Nephron progenitor cell (in vitro differentiated cells): ENCODE data around the gene EMILIN3.
A peak's percentile ranks its signal among the peaks of the same experiment; 100 is the strongest.

Experiments
- DNase-seq: peaks from one replicate; pipeline ENCODE4 v3.0.0; 2021
- H3K27ac Mint-ChIP-seq: 2 replicates; pipeline ENCODE4 v1.8.0; 2021; ENCODE audit warnings: mild to moderate bottlenecking, moderate library complexity, mixed read lengths
- H3K27me3 Mint-ChIP-seq: 2 replicates; pipeline ENCODE4 v1.8.0; 2021; ENCODE audit warnings: mild to moderate bottlenecking, low read depth, mixed read lengths; ENCODE audit not compliant: poor library complexity
- H3K36me3 Mint-ChIP-seq: 2 replicates; pipeline ENCODE4 v1.8.0; 2021; ENCODE audit warnings: low read depth, mixed read lengths
- H3K4me1 Mint-ChIP-seq: 2 replicates; pipeline ENCODE4 v1.8.0; 2021; ENCODE audit warnings: mixed read lengths
- H3K4me3 Mint-ChIP-seq: 2 replicates; pipeline ENCODE4 v1.8.0; 2021; ENCODE audit warnings: mild to moderate bottlenecking, moderate library complexity, mixed read lengths
- H3K9me3 Mint-ChIP-seq: 2 replicates; pipeline ENCODE4 v1.8.0; 2021; ENCODE audit warnings: mild to moderate bottlenecking, moderate library complexity, mixed read lengths
- TF ChIP-seq, protein P1 (sequence below): fragments of 200-600 bp; sonication (generic); IDR thresholded peaks from 2 replicates; pipeline ENCODE4 v1.5.0; 2021; ENCODE audit warnings: antibody characterized with exemption

Gene EMILIN3

DNA sequence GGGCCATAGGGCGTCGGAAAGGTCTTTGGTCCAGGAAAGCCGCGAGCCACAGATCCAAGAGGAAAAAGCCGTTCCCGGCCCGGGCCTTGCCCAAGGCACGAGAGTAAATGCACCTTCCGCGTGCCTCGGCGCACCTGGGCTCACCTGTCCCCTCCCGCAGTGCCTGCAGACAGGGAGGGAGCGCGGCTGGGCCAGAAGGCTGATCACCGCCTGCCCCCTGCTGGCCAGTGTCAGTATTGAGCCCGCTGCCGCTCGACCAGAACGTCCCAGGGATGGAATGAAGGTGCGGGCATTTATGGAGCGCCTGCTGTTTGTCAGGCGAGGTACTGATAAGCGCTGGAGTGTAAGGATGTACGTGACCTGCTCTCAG is 26.7 kb downstream of the EMILIN3 start:
- DNase-seq, result peak; percentile 91
- peaks cover 33% of the 10 kb centered on the region for H3K4me1 Mint-ChIP-seq
- TF ChIP-seq, protein P1, sequence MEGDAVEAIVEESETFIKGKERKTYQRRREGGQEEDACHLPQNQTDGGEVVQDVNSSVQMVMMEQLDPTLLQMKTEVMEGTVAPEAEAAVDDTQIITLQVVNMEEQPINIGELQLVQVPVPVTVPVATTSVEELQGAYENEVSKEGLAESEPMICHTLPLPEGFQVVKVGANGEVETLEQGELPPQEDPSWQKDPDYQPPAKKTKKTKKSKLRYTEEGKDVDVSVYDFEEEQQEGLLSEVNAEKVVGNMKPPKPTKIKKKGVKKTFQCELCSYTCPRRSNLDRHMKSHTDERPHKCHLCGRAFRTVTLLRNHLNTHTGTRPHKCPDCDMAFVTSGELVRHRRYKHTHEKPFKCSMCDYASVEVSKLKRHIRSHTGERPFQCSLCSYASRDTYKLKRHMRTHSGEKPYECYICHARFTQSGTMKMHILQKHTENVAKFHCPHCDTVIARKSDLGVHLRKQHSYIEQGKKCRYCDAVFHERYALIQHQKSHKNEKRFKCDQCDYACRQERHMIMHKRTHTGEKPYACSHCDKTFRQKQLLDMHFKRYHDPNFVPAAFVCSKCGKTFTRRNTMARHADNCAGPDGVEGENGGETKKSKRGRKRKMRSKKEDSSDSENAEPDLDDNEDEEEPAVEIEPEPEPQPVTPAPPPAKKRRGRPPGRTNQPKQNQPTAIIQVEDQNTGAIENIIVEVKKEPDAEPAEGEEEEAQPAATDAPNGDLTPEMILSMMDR, result peak; percentile 99
- no peaks in the 10 kb centered on the region for H3K9me3 Mint-ChIP-seq
- H3K4me3 Mint-ChIP-seq, result peak overlapping the region; percentile 83
- H3K27me3 Mint-ChIP-seq, result peaks cover 17% of the 10 kb centered on the region
- H3K36me3 Mint-ChIP-seq, result no peaks in the 10 kb centered on the region
- no peak overlapping the region for H3K27ac Mint-ChIP-seq

DNA sequence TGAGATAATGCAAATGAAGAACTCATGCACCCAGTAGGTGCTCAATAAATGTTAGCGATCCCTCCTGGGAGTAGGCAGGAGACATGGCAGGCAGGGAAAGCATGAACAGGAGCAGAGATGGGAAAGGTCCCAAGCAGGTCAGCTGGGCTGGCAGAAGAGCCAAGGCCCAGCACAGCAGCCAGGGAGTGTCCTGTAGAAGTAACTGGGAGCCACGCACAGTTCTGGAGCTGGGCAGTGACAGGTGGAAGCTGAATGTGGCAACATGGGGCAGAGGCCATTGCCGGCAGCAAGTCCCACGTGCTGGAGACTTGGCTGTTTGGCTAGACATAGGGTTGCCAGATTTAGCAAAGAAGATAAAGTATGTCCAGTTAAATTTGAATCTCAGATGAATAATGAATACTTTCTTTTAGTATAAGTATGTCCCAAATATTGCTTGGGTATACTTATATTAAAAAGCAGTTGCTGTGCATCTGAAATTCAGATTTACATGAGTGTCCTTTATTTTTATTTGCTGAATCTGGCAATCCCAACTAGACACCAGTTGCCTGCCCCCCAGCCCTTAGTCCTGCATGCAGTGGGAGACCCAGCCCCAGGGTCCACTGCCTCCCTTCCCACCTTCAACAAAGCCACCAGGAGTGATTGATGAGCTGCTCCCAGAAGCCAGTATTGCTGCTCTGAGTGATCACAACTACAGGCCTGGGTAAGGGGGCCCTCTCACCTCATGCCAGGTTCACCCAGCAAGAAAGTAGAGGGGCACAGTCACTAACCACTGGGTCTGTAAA is 29.7 kb downstream of the EMILIN3 start:
- TF ChIP-seq, protein P1, result no peak
- DNase-seq, result no peak
- Mint-ChIP-seq H3K27ac (no peak overlapping the region), H3K4me3 (no peak overlapping the region), H3K9me3 (no peaks in the 10 kb centered on the region), H3K4me1 (peaks cover 26% of the 10 kb centered on the region), H3K36me3 (no peaks in the 10 kb centered on the region), H3K27me3 (peaks cover 22% of the 10 kb centered on the region)

DNA sequence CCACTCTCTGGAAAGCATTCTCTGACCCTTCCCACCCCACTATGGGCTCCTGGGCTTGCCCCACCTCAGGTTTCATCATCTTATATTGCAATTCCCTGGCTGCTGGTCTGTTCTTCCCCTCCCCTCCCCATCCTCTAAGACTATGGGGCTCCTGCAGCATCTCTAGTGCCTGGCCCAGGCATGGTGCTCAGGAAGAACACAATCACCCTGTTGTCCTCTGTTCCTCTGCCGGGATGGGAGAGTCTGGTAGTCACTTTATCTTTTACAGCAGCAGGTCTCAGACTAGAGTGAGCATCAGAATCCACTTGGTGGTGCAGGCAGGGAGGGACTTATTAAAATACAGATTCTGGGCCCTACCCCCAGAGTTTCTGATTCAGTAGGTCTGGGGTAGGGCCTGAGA is 31.0 kb downstream of the EMILIN3 start:
- DNase-seq, result no peak
- no peak overlapping the region for H3K27ac Mint-ChIP-seq

DNA sequence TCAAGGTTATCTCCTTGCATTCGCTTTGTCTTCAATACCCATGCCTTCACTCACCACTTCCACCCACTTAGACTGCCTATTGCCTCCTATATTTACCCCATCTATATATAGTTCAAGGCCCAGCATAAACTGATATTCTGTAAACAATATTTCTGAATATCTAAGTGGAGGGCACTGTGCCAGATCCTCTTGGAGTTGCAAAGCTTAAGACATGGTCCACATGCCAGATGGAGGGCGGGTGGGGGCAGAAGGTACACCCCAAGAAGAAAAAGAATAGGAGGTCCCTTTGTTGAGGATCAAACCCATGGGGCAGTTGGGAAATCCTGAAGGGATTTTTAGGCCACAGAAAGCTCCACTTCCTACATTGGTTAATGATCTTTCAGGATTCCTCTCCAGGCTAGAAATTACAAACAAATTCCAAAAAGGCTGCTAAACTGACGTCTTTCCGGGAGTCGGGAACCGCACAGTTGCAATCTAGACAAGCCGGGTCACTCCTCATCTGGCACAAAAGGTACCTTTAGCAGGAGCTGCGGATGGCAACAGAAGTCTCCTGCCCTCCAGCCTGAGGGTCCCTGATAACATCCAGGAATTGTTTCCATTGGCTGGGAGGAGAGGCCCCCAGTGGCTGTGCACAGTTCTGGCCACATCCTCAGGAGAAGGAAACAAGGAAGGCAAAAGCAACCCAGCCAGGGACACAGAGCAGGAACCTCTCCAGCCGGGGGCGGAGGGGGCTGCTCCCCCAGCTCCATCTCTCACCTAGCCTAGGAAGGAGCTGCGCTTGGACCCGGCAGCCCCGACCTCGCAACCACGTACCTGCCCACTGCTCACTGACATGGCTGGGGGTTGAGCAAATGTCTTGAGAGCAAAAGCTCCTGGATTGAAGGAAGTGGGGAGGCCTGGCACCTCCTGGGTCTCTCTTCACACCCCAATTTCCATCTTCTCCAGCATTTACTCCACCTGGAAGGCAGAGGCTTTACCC is 31.9 kb downstream of the EMILIN3 start:
- TF ChIP-seq, protein P1, result no peak
- Mint-ChIP-seq H3K27me3 (peaks cover 29% of the 10 kb centered on the region), H3K9me3 (no peaks in the 10 kb centered on the region), H3K4me3 (no peak overlapping the region), H3K27ac (no peak overlapping the region), H3K36me3 (no peaks in the 10 kb centered on the region), H3K4me1 (peaks cover 22% of the 10 kb centered on the region)
- DNase-seq, result no peak

More for the DNA sequence above, 31.0 kb downstream of the EMILIN3 start:
- TF ChIP-seq, protein P1, result no peak
- Mint-ChIP-seq H3K4me3 (no peak overlapping the region), H3K9me3 (no peaks in the 10 kb centered on the region), H3K27me3 (peaks cover 25% of the 10 kb centered on the region), H3K36me3 (no peaks in the 10 kb centered on the region), H3K4me1 (peaks cover 26% of the 10 kb centered on the region)

DNA sequence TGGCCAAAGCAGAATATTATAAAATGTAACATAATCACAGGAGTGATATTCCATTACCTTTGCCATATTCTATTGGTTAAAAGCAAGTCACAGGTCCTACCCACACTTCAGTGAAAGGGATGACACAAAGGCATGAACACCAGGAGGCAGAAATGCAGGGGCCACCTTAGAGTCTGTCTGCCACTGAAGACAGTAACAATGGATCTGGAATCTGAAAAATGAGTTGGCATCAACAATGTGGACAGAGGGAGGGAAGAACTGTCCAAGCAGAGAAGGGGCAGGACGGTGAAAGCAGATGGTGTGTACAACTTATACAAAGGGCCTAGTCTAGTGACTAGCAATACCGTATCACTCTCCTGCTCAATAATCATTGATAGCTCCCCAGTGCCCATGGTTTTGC is 32.6 kb downstream of the EMILIN3 start:
- no peak for DNase-seq
- no peak overlapping the region for H3K4me3 Mint-ChIP-seq
- TF ChIP-seq, protein P1, result no peak
- H3K27me3 Mint-ChIP-seq, result peaks cover 25% of the 10 kb centered on the region
- peaks cover 24% of the 10 kb centered on the region for H3K4me1 Mint-ChIP-seq
- H3K9me3 Mint-ChIP-seq, result no peaks in the 10 kb centered on the region
- H3K27ac Mint-ChIP-seq, result no peak overlapping the region
- no peaks in the 10 kb centered on the region for H3K36me3 Mint-ChIP-seq
